K562 (cell line): ENCODE data around the gene KLB. TPM values are rescaled to one million over a fixed set of nuclear protein-coding genes. Genes with fewer than 3 reads are reported as not detected.

ENCODE experiments used
- ARNT ChIP-seq, 2 experiments: fragments of 450-650 bp; IDR thresholded peaks; 2 replicates each; pipeline ENCODE4 v1.6.1; 2016; ENCODE audit warnings: mild to moderate bottlenecking in 1 of 2
- CCNT2 ChIP-seq: IDR thresholded peaks from 2 replicates; pipeline ENCODE4 v1.6.1; 2011; ENCODE audit warnings: borderline replicate concordance, low read depth, mild to moderate bottlenecking, moderate library complexity, mixed read lengths, low read length; ENCODE audit not compliant: insufficient read length; ENCODE audit errors: extremely low read depth
- CHD2 ChIP-seq: IDR thresholded peaks from 2 replicates; pipeline ENCODE4 v1.6.1; 2011; ENCODE audit warnings: low read depth, low read length
- EGR1 ChIP-seq: fragments of 450-650 bp; conservative IDR thresholded peaks from 2 replicates; pipeline ENCODE4 v1.6.1; 2017; ENCODE audit warnings: mild to moderate bottlenecking
- FOXJ3 ChIP-seq: sonication (generic); formaldehyde crosslinking; IDR thresholded peaks from 2 replicates; pipeline ENCODE4 v1.4.0; 2020; ENCODE audit warnings: mild to moderate bottlenecking, missing genetic modification reagents
- GABPB1 ChIP-seq: sonication (generic); formaldehyde crosslinking; IDR thresholded peaks from 2 replicates; pipeline ENCODE4 v1.8.0; 2022; ENCODE audit warnings: mild to moderate bottlenecking, missing genetic modification reagents
- HDGF ChIP-seq: fragments of 450-650 bp; IDR thresholded peaks from 2 replicates; pipeline ENCODE4 v1.6.1; 2016
- HMG20B ChIP-seq: fragments of 250-450 bp; sonication (Bioruptor Pico); IDR thresholded peaks from 2 replicates; pipeline ENCODE4 v1.5.0; 2021; ENCODE audit warnings: mild to moderate bottlenecking
- MCM7 ChIP-seq, 2 experiments: fragments of 450-650 bp; IDR thresholded peaks; 2 replicates each; pipeline ENCODE4 v1.6.1; 2016 to 2018
- MXI1 ChIP-seq: IDR thresholded peaks from 2 replicates; pipeline ENCODE4 v1.6.1; 2011; ENCODE audit warnings: low read depth, mild to moderate bottlenecking, improper control_type of control experiment, low read length
- NR4A1 ChIP-seq, 2 experiments: fragments of 250-450 bp in 1 of 2; fragments of 450-650 bp in 1 of 2; sonication (Bioruptor Pico) in 1 of 2; IDR thresholded peaks; 2 replicates each; pipeline versions ENCODE4 v1.4.0 to v1.6.1; 2016 to 2020; ENCODE audit warnings: mild to moderate bottlenecking in 2 of 2, missing compliant biosample characterization in 1 of 2, missing genetic modification characterization in 1 of 2, moderate library complexity in 1 of 2
- PTBP1 ChIP-seq: fragments of 200-400 bp; formaldehyde crosslinking; IDR thresholded peaks from 2 replicates; pipeline ENCODE4 v1.6.1; 2017; ENCODE audit warnings: low read depth, low read length
- RBBP5 ChIP-seq: fragments of 200-600 bp; sonication (generic); IDR thresholded peaks from 2 replicates; pipeline ENCODE4 v1.6.1; 2012; ENCODE audit warnings: borderline replicate concordance, mild to moderate bottlenecking, low read length, control low read depth, inconsistent platforms; ENCODE audit not compliant: insufficient read depth, poor library complexity, severe bottlenecking
- YY1 ChIP-seq, 3 experiments: IDR thresholded peaks; 2 replicates each; pipeline ENCODE4 v1.6.1; 2011; ENCODE audit warnings: low read length in 2 of 3, mild to moderate bottlenecking in 2 of 3, moderate library complexity in 2 of 3, borderline replicate concordance in 1 of 3, control low read depth in 1 of 3, low read depth in 1 of 3; ENCODE audit not compliant: insufficient read depth in 3 of 3, insufficient replicate concordance in 2 of 3, control insufficient read depth in 1 of 3, insufficient read length in 1 of 3; ENCODE audit errors: extremely low read depth in 1 of 3
- ZBTB34 ChIP-seq: fragments of 250-450 bp; sonication (Bioruptor Pico); IDR thresholded peaks from 2 replicates; pipeline ENCODE4 v1.8.0; 2021; ENCODE audit warnings: mild to moderate bottlenecking, moderate library complexity
- ZNF197 ChIP-seq: fragments of 200-800 bp; sonication (Bioruptor generic); IDR thresholded peaks from 2 replicates; pipeline ENCODE4 v1.6.1; 2016; ENCODE audit warnings: low read depth, missing genetic modification characterization, missing compliant biosample characterization
- ZNF592 ChIP-seq: fragments of 450-650 bp; IDR thresholded peaks from 2 replicates; pipeline ENCODE4 v1.6.1; 2017; ENCODE audit warnings: antibody characterized with exemption, mild to moderate bottlenecking
- ZNF707 ChIP-seq: fragments of 250-450 bp; sonication (Bioruptor Pico); conservative IDR thresholded peaks from 2 replicates; pipeline ENCODE4 v1.8.0; 2022; ENCODE audit warnings: inconsistent platforms, mild to moderate bottlenecking, moderate library complexity
- ZNF740 ChIP-seq, 3 experiments: fragments of 200-800 bp in 1 of 3; sonication (Bioruptor generic) in 1 of 3; sonication (generic) in 1 of 3; formaldehyde crosslinking in 1 of 3; IDR thresholded peaks; 2 replicates each; pipeline versions ENCODE4 v1.6.1 to v1.8.0; 2016 to 2022; ENCODE audit warnings: mild to moderate bottlenecking in 2 of 3, missing compliant biosample characterization in 2 of 3, missing genetic modification characterization in 2 of 3, missing genetic modification reagents in 1 of 3
- polyA plus RNA-seq, 8 experiments: library from polyadenylated mRNA; depleted of rRNA in 4 of 8; stranded (reverse) in 5 of 8; unstranded in 3 of 8; fragments of >200 nt; fragmentation: Nextera tagmentation in 2 of 8; fragmentation: Illumina TruSeq in 1 of 8; extraction: Ambion mirVana in 2 of 8; extraction: Trizol in 1 of 8; gene quantifications; 2 replicates each; pipeline versions ENCODE4 v1.2.1 to v1.2.3, GENCODE V29; 2011 to 2014; ENCODE audit warnings: inconsistent platforms in 1 of 8, missing spikeins in 1 of 8
- total RNA-seq, 7 experiments: library from RNA; depleted of rRNA in 6 of 7; stranded (reverse); fragments of >200 nt in 6 of 7; fragmentation: Illumina TruSeq in 2 of 7; extraction: Trizol in 2 of 7; gene quantifications; 2 replicates each; pipeline versions ENCODE4 v1.2.1 to v1.2.3, GENCODE V29; 2011 to 2021; ENCODE audit warnings: low replicate concordance in 1 of 7

KLB gene
- total and polyA plus RNA-seq, 9 of the 15 experiments (the other 6 are each of a cell fraction or from before 2014, with no cell fraction given): 0.04 to 0.13 TPM; not detected in 7

- peak; percentile 98 for TF ChIP-seq ZNF592
- TF ChIP-seq HMG20B (CRISPR knock-in tag): no peak
- TF ChIP-seq ZNF197 (CRISPR knock-in tag): no peak; the same call in 1 of the 2 replicates
- no peak for TF ChIP-seq PTBP1
- TF ChIP-seq NR4A1 (CRISPR knock-in tag; IDR thresholded peaks at IDR 0.05): 0 out of 2 replicates have a peak, but pooled peaks have one; percentile 65
- peak; percentile 91 for TF ChIP-seq NR4A1 (tag; IDR thresholded peaks at IDR 0.05)
- no peak for TF ChIP-seq FOXJ3 (CRISPR knock-in tag)
- TF ChIP-seq CCNT2: peak; percentile 67
- TF ChIP-seq YY1 (IDR thresholded peaks at IDR 0.05; ENCODE audit: borderline replicate concordance in 1 of 3, control insufficient read depth in 1 of 3, extremely low read depth in 1 of 3, insufficient read depth in 3 of 3, insufficient read length in 1 of 3, insufficient replicate concordance in 2 of 3, low read depth in 1 of 3, low read length in 2 of 3): peak; percentile 15 to 76 (median 75)
- TF ChIP-seq ARNT (IDR thresholded peaks at IDR 0.05): no peak
- peak; percentile 90 for TF ChIP-seq CHD2
- no peak for TF ChIP-seq ZNF707 (CRISPR knock-in tag)
- TF ChIP-seq MXI1: no peak
- peak; percentile 38; the same call in 1 of the 2 replicates for TF ChIP-seq EGR1
- TF ChIP-seq ZBTB34 (CRISPR knock-in tag): no peak
- TF ChIP-seq GABPB1: peak; percentile 89
- TF ChIP-seq HDGF: no peak
- TF ChIP-seq ZNF740 (CRISPR knock-in tag; IDR thresholded peaks at IDR 0.05): peak; percentile 77
- peak in 1 of 2 experiments; percentile 69; a peak in 2 of 4 replicates for TF ChIP-seq ZNF740 (tag; IDR thresholded peaks at IDR 0.05)
- no peak for TF ChIP-seq MCM7 (IDR thresholded peaks at IDR 0.05)
- TF ChIP-seq RBBP5: peak; percentile 98
Observed at GRCh38 chr4:39365830-39366771, 40.6 kb upstream of the KLB start, which contains the start of gene RFC1 (continued).
